H1 (cell line): ENCODE measurements around the gene ARHGEF19. TPM values are rescaled to one million over a fixed set of nuclear protein-coding genes. Genes with fewer than 3 reads are reported as not detected.

ENCODE experiments used
- CTBP2 ChIP-seq: IDR thresholded peaks from 2 replicates; pipeline ENCODE4 v1.7.0; 2011; ENCODE audit warnings: borderline replicate concordance, mild to moderate bottlenecking, moderate library complexity, mixed read lengths, low read length; ENCODE audit not compliant: insufficient read depth, insufficient read length
- FOSL1 ChIP-seq: IDR thresholded peaks from 2 replicates; pipeline ENCODE4 v1.6.1; 2011; ENCODE audit warnings: mild to moderate bottlenecking, low read depth, low read length, moderate library complexity; ENCODE audit not compliant: insufficient read depth
- HDAC6 ChIP-seq: IDR thresholded peaks from one replicate; pipeline ENCODE4 v1.7.1; 2012; ENCODE audit warnings: low read depth, mild to moderate bottlenecking, inconsistent platforms, low read length, moderate library complexity
- SIRT6 ChIP-seq: IDR thresholded peaks from one replicate; pipeline ENCODE4 v1.7.1; 2012; ENCODE audit warnings: low read length, inconsistent platforms
- TBP ChIP-seq: IDR thresholded peaks from 2 replicates; pipeline ENCODE4 v1.6.1; 2011; ENCODE audit warnings: low read depth, low read length, improper control_type of control experiment
- ZNF274 ChIP-seq: IDR thresholded peaks from 2 replicates; pipeline ENCODE4 v1.7.0; 2012; ENCODE audit warnings: low read length, borderline replicate concordance; ENCODE audit errors: extremely low read depth
- polyA plus RNA-seq, 7 experiments: library from polyadenylated mRNA; depleted of rRNA in 3 of 7; stranded (reverse) in 5 of 7; unstranded in 2 of 7; fragments of >200 nt in 5 of 7; fragments of 200-250 nt in 2 of 7; gene quantifications; 1 replicate in 5 of 7; 2 replicates in 1 of 7; 4 replicates in 1 of 7; pipeline versions ENCODE4 v1.2.1 to v1.2.3, GENCODE V29; 2011 to 2013; ENCODE audit warnings: missing spikeins in 2 of 7, mixed read lengths in 2 of 7
- total RNA-seq: library from RNA; stranded (reverse); fragmentation: NEBNext Ultra II Directional; extraction: Animal tissue kit (Norgen Biotek cat#: 25700); gene quantifications from 2 replicates; pipeline ENCODE4 v1.2.1, GENCODE V29; 2021

The ARHGEF19 gene
- total and polyA plus RNA-seq, 2 of the 8 experiments (the other 6 are each of a cell fraction or from before 2014, with no cell fraction given), result 47.5 to 56.4 TPM

DNA sequence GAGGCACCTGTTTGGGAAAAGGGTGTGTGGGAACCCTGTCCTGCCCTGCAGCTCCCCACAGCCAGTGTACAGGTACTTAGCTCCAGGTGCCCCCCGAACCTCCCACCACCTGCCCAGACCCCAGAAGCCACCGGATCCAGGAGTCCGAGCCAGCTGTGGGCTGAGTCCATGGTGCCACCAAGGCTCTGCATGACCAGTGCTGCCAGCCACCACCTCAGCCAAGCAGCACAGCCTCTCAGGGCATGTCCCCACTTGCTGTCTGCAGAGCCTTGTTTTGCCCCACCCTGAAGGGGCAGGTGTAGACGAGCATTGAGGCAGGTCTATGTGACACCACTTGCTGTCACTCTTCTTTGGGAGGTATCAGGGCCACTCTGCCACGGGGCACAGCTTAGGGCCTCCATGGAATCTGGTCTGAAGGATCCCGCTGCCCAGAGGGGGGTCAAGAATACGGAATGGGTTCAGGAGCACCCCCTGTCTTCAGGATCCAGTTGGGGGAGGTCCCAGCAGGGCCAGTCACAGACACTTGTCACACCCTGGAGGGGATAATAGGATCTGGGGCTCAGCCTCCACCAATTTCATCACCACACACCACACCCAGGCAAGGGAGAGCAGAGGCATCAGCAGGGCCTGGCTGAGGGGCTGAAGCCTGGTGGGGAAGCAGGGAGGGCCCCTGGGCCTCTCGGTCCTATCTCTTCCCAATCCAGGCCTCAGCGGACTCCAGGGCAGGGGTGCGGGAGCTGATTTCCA lies 27.7 kb downstream of the ARHGEF19 start (continued):
- TF ChIP-seq CTBP2, result no peak
- TF ChIP-seq HDAC6, result no peak
- TF ChIP-seq TBP, result no peak
- no peak for TF ChIP-seq FOSL1
- TF ChIP-seq ZNF274, result no peak
- TF ChIP-seq SIRT6, result no peak
